ENCODE results near the gene INF2.

The INF2 gene

DNA sequence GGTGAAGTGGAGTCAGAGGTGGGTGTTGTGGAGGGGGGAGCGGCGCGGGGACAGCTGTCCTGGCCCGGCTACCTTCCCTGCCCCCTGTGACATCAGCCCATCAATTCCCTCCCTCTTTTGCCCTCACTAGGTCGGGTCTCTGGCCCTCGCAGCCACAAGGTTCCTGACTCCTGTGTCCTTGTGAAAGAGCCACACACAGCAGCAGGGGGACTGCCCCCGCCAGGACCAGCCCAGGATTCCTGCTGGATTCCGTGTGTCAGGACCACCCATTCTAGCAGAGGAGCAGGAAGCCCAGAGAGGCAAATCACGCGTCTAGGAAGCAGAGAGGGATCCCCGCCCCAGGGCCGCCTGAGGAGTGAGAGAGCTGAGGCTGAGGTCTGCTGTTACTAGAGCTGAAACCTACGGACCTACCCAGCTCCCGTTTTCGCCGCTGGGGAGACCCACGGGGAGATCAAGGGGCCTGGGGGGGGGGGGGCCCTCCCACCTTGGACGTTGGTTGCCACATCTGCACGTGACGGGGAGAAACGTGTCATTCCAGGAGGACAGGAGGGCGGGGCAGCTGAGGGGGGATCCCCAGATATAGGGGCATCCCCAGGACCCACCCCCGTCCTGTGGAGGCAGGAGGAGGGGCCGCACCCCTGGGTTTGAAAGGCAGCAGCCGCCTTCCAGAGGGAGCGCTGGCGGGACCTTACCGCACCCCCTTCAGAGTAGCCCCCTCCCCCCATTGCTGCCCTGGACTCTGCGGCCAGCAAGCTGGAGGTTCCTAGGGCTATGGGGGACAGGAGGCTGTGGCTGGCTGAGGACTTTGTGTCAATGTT, 12.5 kb upstream of the INF2 start:
- no peak for DNase-seq (ENCODE audit: low spot score)

DNA sequence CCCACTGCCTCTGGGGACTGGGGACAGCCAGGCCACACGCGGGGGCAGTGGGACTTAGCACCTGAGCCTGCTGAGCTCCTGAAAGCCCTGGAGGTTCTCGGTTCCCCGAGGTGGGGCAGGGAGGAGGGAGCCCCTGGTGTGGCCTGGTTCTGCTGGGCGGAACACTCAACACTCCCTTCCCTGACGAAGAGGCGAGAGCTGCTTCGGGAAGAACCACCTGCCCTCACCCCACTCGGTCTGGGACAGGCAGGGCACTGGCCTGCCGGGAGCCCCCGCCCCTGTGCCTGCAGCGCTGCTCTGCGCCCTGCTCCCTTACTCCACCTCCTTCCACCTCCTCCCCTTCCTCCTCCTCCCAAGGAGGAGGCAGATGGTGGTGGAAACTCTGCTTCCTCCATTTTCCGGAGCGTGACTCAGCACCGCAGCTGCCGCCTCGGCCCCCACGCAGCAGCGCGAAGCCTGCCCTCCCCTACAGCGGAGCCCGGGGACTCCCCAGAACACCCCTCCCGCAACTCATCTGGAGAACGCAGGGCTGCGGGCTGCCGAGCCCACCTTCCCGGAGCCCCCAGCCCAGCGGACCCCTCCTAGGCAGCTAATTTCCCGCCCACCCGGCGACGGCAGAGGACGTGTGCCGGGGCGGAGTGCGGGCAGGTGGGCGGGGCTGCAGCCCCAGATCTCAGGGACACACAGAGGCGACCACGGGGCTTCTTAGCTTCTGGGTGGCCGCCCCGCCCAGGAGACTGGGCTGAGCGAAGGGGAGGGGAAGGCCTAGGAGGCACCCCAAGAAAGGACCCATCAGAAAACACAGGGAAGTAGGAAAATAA, 11.7 kb upstream of the INF2 start:
- DNase-seq (ENCODE audit: low spot score): peak; percentile 53

DNA sequence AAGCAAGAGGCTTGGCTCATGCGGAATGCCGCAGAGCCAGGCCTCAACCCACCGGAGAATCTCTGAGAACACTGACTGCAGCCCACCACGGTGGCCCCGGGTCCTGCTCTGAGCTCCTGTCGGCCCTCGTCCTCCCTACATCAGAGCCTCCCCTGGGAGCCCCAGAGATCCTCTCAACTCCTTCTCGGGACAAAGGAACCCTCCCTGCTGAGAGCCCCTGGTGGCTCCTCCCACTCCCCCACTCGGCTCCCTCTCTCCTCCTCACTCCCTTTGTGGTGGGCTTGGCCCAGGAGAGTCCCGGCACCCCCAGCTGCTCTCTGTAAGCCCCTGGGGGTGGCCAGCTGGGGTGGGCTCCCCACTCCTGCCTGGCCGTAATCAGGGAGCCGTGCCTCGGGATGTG, 11.1 kb upstream of the INF2 start:
- DNase-seq (ENCODE audit: low spot score): no peak

DNA sequence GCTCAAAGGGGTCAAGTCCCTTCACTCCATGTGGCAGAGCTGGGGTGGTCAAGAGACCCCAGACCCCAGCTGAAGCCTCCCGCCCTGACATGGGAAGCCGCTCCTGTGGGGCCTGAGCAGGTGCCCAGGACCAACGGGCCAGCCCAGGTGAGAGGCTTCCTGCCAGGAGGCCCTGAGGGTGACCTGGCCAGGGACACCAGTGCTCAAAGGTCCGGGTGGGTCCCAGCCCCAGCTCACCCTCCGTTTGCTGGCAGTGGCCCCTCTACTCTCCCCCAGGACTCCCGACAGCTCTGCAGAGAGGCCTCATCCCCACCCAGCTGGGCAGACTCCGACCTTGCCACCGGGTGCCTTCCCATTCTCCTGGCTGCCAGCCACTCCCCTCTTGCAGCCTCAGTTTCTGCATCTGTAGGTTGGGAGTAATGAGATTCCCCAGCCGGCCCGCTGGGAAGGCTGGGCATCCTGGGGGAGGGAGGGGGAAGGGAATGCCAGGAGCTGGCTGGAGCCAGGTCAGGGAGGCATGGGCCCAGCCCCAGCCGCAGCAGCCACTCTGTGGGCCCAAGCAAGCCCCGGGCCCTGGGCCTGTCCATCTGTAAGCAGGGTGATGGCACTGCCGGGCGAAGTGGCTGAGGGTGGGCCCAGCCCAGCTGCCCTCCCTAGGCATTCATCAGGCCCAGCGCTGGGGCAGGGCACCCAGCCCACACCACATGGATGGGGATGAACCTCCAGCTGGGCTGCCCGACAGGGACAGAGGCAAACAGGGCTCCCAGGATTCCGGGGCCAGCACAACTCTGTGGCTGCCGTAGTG, 10.3 kb upstream of the INF2 start:
- no peak for DNase-seq (ENCODE audit: low spot score)

DNA sequence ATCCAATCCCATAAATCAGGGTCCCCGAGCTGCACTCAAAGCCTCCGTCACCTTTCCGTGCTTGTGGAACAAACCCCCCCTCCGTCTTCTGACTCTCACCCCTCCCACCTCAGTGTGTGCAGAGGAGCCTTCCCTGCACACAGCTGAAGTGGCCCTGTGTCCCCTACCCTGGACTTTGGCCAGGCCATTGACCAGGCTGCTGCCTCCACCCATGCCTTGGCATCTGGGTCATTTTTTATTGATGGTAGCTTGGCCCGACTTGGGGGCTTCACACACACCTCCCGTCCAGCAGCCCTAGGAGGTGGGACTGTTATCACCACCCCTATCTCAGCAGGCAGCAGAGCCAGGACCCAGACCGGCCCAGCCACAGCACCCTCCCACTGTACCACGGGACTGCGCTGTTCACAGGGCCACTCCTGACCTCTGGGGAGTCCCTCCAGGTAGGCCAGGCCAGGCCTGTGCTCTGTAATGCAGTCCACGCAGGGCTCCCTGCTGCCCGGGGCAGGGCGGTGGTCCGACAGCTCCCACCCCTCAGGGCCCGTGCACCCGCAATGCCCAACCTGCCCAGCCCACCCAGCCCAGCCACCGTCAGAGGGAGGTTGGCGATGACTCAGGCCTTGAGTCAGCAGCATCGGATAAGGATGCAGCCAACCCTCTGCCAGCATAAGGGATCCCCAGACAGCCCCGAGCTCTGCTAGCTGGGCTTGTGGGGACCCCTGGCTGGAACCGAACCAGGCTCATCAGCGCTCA, 9.2 kb upstream of the INF2 start:
- DNase-seq (ENCODE audit: low spot score): no peak

DNA sequence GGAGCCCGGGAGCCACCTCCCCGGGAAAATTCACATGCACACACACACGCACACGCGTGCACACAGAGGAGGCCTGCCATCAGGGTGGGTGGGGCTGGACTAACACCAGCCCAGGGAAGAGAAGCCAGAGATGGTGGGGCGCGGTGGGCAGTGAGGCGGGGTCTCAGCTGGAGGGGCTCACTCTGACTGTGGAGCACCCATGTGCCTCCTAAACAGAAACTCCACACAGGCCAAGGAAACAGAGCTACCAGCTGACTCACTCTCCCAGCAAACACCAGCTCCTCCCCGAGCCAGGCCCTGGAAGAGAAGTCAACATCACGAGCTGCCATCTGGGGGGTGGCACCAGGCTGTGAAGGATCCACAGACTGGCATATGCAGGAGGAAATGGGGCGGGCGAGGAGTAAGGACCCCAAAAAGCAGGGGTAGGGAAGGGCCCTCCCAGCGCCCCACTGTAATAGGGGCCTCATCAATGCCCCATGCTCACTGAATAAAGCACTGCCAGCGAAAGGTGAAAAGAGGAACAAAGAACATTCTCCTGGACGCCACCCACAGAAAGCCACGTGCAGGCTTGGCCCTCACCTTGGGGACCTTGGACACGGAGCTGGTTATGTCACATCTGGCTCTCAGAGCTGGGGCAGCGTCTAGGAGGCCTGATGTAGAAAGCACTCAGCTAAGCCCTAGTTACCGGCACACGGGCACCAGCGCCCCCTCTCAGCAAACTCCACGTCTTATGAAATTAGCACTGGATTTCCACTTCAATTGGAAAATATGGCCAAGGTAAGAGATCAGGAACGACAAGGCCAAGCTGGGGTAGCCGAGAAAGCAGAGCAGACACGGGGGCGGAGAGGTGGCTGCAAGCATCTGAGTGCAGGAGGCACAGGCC, 8.4 kb upstream of the INF2 start:
- peak; percentile 63 for DNase-seq (ENCODE audit: low spot score)

DNA sequence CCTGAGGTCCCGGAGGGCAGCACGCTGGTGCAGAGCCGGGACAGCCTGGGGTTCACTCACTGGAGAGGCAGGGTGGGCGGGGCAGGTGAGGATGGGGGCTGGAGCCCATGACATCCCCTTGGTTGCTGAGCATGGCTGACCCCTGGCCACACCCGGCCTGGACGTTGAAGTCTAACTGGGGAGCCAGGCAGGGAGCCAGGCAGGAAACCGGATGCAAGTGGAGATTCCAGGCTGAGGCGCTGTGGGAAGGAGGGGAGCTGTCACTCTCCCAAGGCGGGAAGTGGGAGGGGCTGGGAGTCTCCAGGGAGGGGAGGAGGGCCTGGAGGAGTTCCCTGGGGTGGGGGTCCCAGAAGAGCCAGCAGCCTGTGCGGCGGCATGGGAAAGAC, 7.7 kb upstream of the INF2 start:
- DNase-seq (ENCODE audit: low spot score): peak; percentile 80

DNA sequence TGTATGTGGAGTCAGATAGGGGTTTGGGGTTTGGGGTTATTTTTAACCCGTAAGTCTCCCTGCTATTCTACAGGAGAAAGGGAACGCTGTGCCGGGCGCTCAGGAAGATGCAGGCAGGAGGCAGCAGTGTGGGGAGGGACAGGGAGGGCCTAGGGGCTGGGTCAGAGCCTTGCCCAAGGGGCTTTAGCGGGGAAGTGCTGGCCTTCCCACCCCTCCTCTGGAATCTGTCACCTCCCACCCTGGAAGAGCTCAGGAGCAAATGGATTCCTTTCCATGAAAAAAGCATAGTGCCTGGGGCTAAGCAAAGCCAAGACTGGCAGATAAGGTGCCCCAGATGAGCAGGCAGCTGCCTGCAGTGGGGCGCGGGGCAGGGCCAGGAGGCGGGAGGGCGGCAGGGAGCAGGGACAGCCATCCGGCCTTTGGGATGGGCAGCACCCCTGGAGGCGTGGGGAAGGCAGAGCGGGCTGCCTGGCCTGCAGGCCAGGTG, 7.3 kb upstream of the INF2 start:
- DNase-seq (ENCODE audit: low spot score): peak; percentile 57

DNA sequence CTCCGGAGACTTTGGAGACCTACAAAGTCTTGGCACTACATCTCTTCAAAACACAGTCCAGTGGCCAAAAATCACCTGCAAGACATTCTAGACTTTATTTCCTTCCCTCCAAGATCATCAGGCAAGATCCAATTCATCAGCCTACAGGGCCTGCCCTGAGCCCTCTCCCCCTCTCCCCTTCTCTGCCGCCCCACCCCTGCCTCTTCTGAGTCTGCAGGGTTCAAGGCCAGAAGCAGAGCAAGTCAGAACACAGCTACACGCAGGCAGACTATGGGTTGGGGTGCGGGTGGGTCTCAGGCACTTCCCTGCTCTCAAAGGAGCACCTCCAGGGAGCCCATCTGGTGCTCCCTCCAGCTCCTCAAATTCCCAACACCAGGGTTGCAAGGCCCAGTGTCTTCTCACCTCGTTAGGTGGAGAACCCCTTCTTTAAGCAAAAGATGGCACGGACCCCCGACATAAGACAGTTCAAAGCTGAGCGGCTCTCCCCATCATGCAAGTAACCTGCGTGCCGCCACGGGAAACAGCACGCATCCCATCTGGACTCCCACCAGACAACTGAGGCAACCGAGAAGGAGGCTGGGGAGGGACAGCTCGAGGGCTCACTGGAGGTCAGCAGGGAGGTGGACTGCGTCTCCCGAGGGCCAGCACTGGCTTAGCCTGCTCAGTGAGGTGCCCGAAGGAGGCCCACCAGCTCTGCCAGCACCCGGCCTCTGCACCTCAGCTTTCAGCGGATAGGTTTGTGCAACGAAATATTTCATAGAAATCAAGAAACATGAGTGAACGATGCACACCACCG, 5.6 kb upstream of the INF2 start:
- no peak for DNase-seq (ENCODE audit: low spot score)

DNA sequence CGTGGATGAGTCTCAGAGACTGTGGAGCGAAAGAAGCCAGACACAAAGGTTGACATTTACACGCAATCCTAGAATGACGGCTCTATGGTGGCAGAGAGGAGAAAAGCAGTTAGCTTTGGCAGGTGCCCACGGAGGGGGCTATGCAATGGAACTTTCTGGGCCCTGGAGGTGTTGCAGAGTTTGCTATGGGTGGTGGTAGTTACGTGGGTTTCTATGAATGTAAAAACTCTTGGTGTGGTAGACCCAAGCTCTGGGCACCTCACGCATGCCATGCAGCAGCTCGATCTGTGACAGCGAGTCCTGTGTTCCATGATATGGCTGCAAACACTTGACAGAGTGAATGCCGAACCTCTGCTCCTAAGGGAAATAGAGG, 5.0 kb upstream of the INF2 start:
- DNase-seq (ENCODE audit: low spot score): no peak

DNA sequence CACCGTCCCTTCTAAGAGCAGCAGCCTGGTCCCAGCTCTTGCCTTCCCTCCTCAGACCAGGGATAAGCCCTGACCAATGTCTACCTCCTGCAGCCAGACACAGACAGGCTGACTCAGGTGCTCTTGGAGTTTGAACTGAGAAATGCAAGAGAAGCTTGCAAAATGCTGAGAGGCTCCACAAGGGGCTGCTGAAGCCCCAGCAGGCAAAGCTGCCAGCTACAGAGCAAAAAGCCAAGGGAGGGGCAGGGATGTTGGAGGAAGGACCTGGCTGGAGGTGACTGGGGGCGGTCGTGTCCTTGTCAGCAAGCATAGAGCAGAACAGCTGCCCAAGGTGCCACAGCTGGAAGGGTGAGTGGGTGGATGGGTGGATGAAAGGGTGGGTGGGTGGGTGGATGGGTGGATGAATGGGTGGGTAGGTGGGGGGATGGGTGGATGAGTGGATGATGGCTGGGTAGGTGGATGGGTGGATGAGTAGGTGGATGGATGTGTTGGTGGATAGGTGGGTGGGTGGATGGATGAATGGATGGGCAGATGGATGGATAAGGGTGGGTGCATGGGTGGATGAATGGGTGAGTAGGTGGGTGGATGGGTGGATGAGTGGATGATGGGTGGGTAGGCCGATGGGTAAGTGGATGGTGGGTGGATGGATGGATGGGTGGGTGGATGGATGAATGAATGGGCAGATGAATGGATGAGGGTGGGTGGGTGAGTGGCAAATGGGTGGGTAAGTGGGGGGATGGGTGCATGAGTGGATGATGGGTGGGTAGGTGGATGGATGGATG, 4.0 kb upstream of the INF2 start:
- DNase-seq (ENCODE audit: low spot score): peak; percentile 47

DNA sequence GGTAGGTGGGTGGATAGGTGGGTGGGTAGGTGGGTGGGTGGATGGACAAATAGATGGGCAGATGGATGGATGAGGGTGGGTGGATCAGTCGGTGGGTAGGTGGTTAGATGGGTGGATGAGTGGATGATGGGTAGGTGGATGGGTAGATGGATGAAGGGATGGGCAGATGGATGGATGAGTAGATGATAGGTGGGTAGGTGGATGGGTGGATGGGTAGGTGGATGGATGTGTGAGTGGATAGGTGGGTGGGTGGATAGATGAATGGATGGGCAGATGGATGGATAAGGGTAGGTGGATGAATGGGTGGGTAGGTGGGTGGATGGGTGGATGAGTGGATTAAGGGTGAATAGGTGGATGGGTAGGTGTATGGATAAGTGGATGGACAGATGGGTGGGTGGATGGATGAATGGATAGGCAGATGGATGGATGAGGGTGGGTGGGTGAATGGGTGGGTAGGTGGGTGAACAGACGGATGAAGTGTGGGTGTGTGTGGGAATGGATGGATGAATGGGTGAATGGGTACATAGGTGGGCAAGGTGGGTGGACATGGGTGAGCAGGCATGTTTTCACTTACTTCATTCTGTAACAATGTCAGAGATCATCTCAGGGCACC, 3.3 kb upstream of the INF2 start:
- no peak for DNase-seq (ENCODE audit: low spot score)

DNA sequence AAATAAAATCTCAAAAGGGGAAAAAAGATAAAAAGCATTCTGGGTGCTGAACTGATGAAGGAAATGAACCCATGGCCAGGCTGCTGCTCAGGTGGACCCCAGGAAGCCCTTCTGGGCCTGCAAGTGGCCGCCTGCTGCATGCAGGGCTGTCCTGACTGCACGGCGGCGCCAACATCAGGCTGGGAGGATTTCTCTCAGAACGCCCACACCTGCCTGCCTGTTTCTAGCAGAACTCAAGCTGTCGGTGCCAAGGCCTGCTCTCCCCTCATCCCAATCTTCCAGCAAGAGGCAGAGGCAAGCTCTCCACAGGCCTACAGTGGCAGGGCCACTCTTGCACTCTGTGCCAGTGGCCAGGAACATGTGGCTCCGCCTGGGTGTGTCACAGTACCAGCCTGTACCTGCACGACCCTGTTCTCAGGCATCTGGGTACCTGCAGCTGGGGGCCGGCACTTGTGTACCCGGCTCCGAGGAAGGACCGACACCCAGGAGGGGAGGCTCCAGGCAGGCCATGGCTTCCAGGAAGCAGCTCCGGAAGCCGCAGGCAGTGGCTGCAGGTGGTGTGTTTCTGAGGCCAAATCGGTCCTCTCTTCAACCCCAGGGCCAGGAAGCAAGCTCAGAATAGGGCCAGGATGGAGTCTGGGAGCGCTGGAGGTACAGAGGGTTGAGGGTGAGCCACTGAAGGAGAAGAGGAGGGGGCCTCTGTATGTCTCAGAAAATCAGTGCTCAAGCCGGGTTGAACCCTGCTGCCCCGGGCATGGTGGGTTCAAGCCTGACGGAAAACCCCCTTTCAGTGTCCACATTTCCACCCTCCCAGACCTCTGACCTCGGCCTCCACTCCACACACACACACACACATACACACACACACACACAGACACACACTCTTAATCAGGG, 2.5 kb upstream of the INF2 start:
- DNase-seq (ENCODE audit: low spot score): no peak

DNA sequence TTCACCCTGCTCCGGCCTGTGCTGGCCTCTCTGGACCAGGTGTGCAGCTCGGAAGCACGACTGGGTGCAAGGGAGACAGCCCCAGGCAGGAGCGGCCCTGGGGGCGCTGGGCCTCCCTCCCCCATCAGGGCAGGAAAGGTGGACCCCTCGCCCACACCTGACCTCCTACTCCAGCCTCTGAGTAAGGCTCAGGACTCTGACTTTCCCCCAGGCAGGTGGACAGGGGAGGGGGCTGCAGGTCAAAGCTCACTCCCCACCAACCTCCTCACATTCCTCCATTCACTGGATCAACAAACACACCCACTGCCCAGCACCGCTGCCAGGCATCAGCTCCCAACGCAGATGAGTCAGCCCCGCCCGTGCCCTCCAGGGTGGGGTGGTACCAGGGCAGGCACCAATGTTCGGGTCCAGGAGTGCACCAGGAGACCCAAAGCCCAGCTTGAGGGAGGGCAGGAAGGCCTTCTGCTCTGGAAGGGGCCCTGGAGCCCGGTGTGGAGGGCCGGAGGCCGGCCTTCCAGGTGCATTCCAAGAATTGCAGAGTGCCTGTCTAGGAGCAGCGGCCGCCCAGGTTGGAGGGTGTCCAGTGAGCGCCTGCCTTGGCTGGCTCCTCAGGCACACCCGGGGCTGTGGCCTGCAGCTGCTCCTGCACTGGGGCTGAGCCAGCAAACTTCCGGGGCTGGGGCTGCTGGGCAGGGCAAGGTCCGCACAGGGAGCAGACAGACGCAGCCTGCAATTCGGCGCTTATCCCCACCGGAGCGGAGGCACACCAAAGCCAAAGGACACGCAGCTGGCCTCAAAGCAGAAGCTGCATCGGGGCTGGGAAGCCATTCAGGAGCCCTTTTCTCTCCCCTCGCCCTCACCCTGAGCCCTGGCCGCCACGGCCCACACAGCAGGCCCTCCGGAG, 1.6 kb upstream of the INF2 start:
- no peak for DNase-seq (ENCODE audit: low spot score)

DNA sequence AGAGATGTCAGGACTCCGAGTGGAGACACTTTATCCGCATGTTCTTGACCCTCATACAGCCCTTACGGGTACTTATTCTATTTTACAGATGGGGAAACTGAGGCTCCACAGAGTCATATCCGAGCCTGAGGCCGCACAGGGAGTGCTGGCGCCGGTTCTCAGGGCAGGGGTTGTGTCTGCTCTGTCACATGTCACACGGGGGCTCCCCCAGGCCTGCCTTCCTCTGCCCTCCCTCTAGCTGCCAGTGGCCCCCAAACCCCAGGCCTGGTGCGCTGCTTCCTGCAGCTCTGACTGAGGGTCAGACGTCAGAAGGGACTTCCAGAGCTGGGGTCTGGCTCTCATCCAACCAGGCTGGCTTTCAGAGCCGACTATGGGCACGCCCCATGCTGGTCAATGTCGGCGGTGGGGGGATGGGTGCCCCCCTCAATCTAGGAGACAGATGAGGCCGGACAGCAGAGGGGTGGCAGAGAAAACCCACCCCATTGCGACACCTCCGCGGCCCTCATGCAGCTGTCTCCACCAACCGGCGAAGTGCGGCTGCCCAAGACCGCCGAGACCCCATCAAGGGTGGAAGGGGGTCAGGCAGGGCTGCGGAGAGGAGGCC, 811 bp upstream of the INF2 start:
- no peak for DNase-seq (ENCODE audit: low spot score)

All from cerebellar cortex (tissue), 1 donor.